GM20000 (cell line): Measurements from ENCODE around the gene BTRC.

Experiments
- DNase-seq: peaks from one replicate; pipeline ENCODE4 v3.0.0; 2012; ENCODE audit warnings: low spot score
- TF ChIP-seq, protein P1 (sequence below): IDR thresholded peaks from 2 replicates; pipeline ENCODE4 v1.5.1; 2012; ENCODE audit warnings: mild to moderate bottlenecking, control low read depth; ENCODE audit errors: extremely low read depth, missing control alignments

The BTRC gene

GRCh38 chr10:101566333-101567164, 212.6 kb downstream of the BTRC start:
- TF ChIP-seq, protein P1, sequence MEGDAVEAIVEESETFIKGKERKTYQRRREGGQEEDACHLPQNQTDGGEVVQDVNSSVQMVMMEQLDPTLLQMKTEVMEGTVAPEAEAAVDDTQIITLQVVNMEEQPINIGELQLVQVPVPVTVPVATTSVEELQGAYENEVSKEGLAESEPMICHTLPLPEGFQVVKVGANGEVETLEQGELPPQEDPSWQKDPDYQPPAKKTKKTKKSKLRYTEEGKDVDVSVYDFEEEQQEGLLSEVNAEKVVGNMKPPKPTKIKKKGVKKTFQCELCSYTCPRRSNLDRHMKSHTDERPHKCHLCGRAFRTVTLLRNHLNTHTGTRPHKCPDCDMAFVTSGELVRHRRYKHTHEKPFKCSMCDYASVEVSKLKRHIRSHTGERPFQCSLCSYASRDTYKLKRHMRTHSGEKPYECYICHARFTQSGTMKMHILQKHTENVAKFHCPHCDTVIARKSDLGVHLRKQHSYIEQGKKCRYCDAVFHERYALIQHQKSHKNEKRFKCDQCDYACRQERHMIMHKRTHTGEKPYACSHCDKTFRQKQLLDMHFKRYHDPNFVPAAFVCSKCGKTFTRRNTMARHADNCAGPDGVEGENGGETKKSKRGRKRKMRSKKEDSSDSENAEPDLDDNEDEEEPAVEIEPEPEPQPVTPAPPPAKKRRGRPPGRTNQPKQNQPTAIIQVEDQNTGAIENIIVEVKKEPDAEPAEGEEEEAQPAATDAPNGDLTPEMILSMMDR: no peak
- DNase-seq: peak; percentile 73

DNA sequence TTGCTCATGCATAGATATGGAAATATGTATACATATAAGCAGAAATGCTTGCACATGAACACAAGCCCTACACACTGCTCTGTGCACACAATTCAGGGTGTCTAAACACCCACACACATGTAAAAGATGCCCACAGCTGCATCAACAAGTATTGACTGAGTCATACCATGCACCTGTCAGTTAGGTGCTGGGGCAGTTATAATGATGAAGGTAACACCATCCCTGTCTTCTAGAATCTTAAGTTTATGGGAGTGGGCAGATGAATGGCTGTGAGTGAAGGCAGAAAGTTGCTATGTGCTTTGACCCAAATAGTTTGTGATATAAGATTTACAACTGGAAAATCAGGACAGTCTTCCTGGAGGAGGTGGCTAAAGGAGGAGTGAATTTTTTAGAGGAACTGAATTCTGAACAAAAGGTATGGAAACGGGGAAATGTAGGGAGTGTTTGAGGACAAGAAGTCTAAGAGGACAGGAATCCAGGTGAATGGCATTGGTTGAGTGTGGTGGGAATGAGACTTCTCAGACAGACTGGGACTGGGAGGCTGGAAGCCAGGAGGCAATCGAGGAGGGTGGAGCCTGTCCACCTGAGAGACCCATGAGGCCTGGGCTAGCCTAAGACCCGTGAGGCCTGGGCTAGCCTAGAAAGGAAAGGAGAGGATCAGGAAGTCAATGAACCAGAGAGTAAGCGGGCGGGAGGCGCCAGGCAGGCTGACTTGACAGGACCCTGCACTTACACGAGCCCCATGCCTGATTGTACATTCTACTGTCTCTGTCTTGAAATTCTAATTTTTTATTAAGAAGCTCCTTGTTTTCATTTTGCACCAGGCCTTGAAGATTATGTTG, 213.4 kb downstream of the BTRC start:
- TF ChIP-seq, protein P1: no peak

DNA sequence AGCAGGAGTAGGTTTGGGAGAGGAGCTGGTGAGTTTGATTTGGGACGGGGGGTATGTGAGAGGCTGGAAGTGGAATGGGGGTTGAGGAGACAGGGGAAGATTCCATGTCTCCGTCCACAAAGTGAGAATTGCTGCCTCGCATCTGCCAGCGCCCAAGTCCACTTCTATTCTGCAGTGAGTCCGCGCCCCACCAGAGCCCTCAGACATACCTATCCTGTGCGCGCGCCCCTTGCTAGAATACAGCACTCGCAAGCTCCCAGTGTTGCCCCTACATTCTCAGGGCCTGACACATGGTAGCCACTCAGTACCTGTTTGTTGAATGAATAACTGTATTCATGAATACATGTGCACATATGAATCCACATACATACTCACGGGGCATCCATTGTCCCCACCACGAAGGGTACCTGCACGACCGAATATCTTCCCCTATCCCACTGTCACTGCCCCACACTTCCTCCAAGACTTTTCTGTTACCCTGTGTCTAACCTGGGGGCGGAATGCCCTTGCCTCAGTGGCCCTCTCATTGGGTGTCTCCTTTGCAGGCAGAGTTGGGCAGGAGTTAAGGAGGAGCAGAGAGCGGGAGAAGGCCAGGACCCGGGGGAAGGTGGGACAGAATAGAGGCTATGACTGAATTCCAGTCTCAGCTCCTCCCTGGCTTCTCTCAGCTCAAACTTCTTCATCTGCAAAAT, 214.2 kb downstream of the BTRC start:
- TF ChIP-seq, protein P1: no peak
- no peak for DNase-seq

More for the DNA sequence above, 213.4 kb downstream of the BTRC start:
- no peak for DNase-seq

DNA sequence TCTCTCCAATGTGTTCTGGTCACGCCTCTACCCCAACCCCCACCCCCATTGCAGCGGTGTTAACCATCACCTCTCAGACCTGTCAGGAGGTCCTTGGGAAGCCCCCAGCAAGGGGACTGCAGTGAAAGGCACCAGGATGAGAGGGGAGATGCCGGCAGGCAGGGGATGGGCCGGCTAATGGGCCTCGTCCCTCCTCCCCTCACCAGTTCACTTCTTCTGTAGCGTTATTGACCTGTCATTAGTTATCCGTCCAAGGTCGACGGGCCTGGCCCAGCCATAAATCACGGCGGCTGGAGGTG, 215.3 kb downstream of the BTRC start:
- DNase-seq: no peak
- TF ChIP-seq, protein P1: no peak

DNA sequence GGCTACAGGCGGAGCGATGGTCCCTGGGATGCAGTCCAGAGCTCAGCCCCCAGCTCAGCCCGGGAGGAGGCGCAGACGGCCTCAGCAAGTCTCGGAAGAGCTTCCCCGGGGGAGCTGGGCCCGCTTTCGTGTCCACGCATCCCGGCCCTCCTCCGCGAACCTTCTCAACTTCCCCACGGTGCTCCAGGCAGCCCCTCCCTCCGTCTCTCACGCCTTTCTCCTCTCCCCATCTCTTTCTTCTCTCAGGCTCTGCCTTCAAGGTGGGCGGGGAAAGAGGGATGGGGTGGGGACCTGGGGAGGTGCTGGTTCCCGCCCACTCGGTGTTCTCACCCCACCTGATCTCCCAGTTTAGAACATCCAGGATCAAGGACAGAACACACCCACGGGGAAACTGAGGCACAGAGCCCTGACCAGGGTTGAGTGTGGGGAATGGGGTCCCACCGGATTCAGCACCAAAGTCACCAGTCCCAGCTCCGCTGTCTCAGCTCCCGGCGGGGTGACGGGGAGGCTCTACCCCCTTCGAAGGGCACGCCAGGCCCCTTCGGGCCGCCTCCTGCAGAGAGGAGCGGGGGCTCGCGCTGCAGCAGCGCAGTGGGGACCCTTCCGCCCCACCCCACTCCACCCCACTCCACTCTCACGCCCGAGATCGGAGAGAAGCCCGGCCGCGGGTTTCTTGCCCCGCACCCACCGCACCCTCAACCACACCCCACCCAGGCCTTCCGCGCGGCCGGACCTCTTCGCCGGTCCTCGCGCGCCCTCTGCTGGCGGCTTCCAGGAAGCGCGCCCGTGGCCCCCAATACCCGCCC, 215.9 kb downstream of the BTRC start:
- TF ChIP-seq, protein P1: peak; percentile 82
- DNase-seq: peak; percentile 94

DNA sequence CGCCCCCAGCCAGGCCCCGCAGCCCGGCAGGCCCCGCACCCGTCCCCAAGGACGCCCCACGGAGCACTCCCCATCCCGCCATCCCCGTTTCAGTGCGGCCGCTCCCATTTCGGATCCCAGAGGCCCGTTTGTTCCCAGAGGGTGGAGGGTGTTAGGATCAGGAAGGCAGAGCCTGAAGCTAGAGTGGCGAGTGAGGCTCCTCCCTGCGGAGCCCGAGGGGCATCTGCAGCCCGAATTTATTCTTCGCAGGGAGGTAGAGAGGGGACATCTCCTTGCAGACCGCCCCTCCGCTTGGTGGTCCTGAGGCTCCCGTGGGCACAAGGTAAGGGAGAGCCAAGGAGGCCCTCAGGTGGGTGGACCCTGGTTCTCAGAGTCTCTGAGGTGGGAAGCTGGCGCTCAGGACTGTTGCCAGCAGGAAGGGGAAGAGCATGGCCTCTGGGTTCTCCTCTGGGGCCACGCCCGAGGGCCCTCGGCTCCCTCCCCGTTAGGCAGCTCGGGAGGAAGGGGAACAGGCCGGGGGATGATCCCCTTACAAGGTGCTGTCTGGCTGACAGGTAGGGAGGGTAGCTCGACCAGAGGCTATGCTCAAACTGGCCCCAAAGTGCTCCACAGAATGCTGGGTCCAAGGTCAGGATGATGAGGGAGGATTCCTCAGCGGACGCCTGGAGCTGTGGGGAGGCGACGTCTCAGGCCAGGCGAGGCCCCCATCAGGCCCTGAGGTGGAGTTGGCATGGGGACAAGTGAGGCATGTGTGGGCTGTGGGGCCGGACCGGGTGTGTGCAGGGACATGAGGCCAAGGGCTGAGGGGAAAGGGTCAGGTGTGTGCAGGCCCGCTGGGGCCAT, 216.7 kb downstream of the BTRC start:
- TF ChIP-seq, protein P1: no peak
- no peak for DNase-seq
